NCI-H748 treated with DMSO at 0.1 percent for 48 hours (cell line): Measurements from ENCODE around the gene RXRB.
"Not testable (repeated sequence)": the region's sequence is repeated elsewhere in the genome, so short reads cannot be mapped to it uniquely, and the experiment has no call there.

Experiments used
- DNase-seq: peaks from one replicate; lab custom pipeline; 2025; lab: John Stamatoyannopoulos, UW

The RXRB gene

DNA sequence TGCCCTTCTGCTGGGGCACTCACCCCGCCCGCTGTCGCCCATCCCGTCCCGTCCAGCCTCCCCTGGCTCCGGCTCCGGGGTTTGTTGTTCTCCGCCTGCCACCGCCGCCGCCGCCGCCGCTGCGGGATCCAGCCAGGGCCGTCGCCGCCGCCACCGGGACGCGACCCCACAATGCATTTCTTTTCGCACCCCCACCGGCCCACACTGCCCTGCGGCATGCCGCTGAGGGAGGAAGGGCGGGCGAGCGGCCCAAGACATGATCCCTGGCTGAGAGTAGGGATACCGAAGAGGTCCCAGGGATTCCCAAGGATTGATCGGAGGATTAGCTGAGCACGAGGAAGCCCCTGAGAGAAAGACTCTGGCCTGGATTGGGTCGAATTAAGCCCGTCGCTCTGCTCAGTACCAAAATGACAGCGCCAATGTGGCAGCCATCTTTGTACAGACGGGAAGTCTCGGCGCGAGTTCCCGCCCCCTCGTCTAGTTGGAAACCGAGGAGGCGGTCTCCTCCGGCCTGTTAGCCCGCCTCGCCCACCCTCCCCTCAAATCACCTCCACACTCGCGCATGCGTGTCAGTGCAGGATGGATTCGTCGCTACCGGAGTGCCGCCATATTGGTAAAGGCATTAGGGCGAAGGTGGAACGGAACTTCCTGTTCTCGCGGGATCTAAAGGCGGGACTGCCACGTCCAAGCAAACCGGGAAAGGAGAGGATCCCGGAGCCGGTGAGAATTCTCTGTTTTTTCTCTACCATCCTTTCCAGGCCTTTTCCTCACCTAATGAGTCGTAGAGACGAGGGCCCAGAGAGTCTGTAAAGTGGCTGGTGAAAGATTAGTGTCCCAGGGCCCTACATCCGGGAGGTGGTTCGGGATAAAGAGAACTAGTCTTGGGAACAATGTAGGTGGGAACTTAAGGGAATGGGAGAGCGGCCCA is at the start of gene RXRB, which contains the start of gene SLC39A7:
RXRB (minus strand) TSS at position 447 of the 928 bp plus-strand sequence; CDS start at position 258, 189 bp downstream.
SLC39A7 (plus strand) TSS at position 649 of the 928 bp plus-strand sequence. CDS start 379 bp downstream, outside the sequence.
- DNase-seq: peak; percentile 99

GRCh38 chr6:33249732-33250630 is 49.5 kb upstream of the RXRB start:
- DNase-seq: no peak

DNA sequence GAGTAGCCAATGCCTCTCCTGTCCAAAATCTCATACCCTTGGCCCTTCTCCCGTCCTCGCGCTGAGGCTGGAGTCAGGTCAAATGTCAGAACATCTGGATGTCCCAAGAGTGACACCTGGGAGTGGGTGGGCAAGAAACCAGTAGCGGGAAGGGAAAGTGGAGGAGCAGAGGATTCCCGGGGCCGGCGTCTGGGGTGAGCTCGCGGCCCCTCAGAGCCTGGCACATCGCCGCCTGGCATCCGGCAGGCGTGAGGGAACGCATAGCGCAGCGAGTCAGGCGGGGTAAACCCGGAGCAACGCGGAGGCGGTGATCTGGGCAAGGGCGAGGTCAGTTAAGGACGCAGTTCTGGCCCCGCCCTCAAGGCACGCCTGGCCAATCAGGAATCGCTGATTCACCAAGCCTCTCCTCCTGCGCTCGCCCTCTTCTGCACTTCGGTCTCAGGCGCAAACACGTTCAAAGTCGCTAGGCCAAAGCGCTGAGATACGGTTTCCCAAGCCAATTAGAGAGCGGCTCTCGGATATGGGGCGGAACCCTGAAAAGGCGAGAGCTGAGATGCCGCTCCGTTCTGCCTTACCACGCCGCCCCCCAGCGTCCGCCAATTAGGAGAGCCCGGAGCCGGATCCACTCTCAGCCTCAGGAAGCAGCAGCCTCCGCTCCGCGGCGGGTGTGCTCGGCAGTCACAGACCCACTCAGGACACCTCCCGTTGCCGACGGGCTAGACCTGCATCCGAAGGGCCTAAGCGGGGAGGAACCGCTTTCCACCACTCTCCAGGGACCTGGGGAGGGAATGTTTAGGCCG is 48.7 kb upstream of the RXRB start:
- DNase-seq: peak; percentile 99

DNA sequence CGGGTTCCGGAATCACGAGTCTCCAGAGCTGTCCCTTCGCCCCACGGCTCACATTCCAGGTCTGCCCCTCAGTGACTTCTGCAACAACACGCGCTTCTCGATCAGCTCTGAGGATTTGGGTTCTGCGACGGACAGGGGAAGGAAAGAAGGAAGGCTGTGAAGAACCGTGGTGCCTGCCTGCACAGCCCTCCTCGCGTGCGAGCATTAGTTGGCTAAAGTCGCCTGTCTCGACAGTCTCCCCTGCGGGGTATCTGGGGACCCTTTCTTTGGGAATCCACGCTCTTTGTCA is 48.1 kb upstream of the RXRB start:
- DNase-seq: peak; percentile 85

- peak; percentile 89 for DNase-seq
These were observed 47.6 kb upstream of the RXRB start for GRCh38 chr6:33247977-33248642.

GRCh38 chr6:33243476-33243875 is 43.0 kb upstream of the RXRB start:
- no peak for DNase-seq

DNA sequence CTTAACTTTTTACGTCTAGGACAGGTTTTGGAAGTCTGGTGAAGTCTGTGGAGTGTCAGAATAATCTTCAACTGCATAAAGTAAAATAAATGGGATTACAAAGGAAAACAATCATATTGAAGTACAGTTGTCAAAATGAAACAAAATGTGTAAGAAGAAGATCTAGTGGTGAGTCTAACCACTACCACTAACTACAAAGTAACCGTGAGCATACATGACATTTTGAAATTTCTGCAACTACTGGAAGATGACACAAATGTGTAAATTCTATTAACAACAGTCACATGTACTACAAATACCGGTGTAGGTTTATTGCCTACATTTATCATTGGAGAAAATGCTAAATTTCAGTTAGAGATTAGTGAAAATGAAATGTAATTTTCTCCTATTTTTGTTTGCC is 41.5 kb upstream of the RXRB start:
- DNase-seq: no peak

- no peak for DNase-seq
These were observed 37.3 kb upstream of the RXRB start for GRCh38 chr6:33237741-33238140.

GRCh38 chr6:33236852-33237251 is 36.4 kb upstream of the RXRB start:
- no peak for DNase-seq

GRCh38 chr6:33236328-33236727 is 35.9 kb upstream of the RXRB start:
- no peak for DNase-seq

- DNase-seq: no peak
These were observed 34.8 kb upstream of the RXRB start for GRCh38 chr6:33235221-33235634.

DNA sequence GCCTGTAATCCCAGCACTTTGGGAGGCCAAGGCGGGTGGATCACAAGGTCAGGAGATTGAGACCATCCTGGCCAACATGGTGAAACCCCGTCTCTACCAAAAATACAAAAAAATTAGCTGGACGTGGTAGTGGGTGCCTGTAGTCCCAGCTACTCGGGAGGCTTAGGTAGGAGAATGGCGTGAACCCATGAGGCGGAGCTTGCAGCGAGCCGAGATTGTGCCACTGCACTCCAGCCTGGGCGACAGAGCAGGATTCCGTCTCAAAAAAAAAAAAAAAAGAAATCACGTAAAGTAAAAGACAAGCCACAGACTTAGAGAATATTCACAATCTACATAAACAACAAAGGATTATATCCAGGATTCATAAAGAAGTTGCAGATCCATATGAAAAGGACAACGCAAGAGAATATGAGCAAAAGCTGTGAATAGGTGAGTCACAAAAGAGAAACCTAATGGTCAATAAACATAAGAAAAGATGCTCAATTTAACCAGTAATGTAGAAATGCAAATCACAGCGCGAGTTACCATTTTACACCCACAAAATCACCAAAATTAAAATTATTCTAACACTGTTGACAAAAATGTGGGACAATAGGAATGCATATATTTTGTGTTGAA is 26.1 kb upstream of the RXRB start:
- not testable (repeated sequence) for DNase-seq

GRCh38 chr6:33217681-33218080 is 17.2 kb upstream of the RXRB start:
- DNase-seq: no peak

GRCh38 chr6:33217246-33217645 is 16.8 kb upstream of the RXRB start:
- no peak for DNase-seq

DNA sequence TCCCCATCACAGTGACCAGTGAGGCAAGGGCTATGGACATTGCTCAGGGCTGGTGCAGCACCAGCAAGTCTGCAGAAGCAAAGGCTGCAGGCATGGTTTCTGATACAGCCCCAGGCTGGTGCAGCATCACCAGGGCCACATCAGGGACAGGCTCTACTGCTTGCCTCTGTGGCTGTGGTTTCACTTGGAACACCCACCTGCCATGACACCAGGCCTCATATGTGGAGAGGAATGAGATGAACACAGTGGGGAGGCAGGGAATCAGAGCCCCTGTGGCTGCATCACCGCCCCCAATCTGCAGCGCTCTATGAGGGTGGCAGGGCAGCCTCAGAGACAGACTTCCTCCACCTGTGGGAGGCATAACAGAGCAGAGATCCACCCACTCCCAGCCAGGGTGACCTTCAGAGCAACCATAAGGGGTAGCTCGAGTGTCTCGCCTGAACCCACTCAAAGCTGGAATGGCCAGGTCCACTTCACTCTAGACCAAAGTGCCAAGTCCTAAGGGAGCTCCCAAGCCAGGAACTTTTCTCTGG is 15.7 kb upstream of the RXRB start:
- DNase-seq: no peak

- DNase-seq: no peak
These were observed 15.0 kb upstream of the RXRB start for GRCh38 chr6:33215271-33216116.

GRCh38 chr6:33213989-33214335 is 13.5 kb upstream of the RXRB start:
- no peak for DNase-seq

GRCh38 chr6:33213166-33213988 is 12.9 kb upstream of the RXRB start:
- DNase-seq: no peak

DNA sequence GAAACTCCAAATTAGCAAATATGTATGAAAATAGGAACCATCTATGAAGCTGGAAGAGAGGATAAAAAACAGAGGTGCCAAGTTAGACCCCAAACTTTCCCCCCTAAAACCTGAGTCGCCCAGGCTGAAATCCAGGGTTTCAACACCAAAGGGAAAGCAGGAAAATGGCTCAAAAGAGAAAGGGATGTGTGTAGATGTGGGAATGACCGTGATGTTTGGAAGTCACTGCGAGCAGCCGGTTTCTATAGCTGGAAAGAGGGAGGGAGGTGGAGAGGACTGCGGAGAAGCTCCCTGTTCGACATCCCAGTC is 12.3 kb upstream of the RXRB start:
- no peak for DNase-seq
